Measurements from ENCODE around the gene CIB4.
"Not testable (repeated sequence)": the region's sequence is repeated elsewhere in the genome, so short reads cannot be mapped to it uniquely, and the experiment has no call there.

The CIB4 gene

DNA sequence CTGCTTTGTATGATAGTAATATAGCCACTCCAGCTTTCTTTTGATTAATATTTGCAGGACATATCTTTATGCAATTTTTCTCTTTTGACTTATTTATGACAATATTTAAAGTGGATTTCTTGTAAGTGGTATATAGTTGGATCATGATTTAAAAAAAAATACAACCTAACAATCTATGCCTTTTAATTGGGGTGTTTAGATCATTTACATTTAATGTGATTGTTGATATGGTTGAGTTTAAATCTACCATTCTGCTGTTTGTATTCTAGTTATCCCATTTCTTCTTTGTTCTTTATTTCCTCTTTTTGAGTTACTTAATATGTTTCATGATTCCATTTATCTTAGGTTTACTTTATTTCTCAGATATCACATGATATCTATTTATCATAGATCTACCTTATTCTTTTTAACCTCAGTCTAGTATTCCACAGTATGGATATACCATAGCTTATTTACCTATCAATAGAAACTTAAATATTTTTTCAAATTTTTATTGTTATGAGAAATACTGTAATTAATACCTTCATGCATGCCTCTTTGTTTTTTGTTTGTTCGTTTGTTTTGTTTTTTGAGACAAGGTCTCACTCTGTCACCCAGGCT, 19.3 kb upstream of the CIB4 start:
- no peak for DNase-seq (ENCODE audit: extremely low read depth, low read depth)
- TF ChIP-seq CTCF (IDR thresholded peaks at IDR 0.05; ENCODE audit: low read depth, low read length): no peak

DNA sequence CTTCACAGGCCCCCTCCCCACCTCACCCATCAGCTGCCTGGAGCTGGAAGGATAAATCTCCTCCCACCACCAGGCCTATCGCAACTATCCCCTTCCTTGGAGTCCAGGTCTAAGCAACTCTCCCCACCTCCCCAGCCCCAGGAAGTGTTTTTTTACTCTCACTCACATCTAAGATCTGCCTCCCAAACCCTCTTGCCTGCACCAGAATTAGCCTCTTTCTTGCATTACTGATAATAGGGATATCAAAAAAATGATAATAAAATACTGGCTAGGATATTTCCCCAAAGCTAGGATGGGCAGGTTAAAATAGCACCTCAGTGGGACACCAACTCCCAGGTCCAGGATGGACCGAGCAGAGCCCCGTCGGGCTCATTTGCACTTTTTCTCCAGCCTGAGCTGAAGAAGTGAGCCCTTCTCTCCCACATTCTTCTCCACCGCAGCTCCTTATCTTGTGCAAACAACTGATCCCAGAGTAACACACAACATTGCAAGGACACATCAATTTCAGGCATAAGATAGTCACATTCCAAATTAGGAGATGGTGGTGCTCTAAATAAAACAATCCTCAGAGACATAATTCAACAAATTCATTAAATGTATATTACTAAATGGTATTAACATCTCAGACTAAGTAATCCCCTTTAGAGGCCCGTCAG, 17.7 kb upstream of the CIB4 start:
- no peak for DNase-seq (ENCODE audit: extremely low read depth, low read depth)
- TF ChIP-seq CTCF (IDR thresholded peaks at IDR 0.05; ENCODE audit: low read depth, low read length): no peak

DNA sequence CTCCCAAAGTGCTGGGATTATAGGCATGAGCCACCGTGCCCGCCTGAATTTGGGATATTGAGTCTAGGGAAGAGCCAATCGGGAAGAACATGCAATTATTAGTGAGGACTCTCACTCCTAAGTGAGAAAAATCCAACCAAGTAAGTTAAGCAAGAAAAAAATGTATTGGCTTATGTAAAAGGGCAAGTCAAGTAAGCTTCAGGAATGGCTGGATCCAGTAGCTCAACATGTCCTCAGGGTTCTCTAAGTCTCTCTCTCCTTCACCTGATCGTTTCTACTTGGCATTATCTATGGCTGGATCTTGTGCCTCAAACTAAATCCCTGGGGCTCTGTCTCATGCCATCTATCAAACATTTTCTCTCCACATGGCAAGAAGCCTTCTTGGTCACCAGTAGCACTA, 16.1 kb upstream of the CIB4 start:
- no peak for TF ChIP-seq CTCF (IDR thresholded peaks at IDR 0.05; ENCODE audit: low read depth, low read length)
- DNase-seq (ENCODE audit: extremely low read depth, low read depth): no peak

GRCh38 chr2:26655611-26656195, 14.5 kb upstream of the CIB4 start:
- TF ChIP-seq CTCF (IDR thresholded peaks at IDR 0.05; ENCODE audit: low read depth, low read length): no peak
- DNase-seq (ENCODE audit: extremely low read depth, low read depth): no peak

- DNase-seq (ENCODE audit: extremely low read depth, low read depth): not testable (repeated sequence)
Measured at GRCh38 chr2:26655120-26655519, 14.0 kb upstream of the CIB4 start.

GRCh38 chr2:26654061-26654340, 12.8 kb upstream of the CIB4 start:
- no peak for DNase-seq (ENCODE audit: extremely low read depth, low read depth)
- no peak for TF ChIP-seq CTCF (IDR thresholded peaks at IDR 0.05; ENCODE audit: low read depth, low read length)

- TF ChIP-seq CTCF (IDR thresholded peaks at IDR 0.05; ENCODE audit: low read depth, low read length): no peak
- no peak for DNase-seq (ENCODE audit: extremely low read depth, low read depth)
Measured at GRCh38 chr2:26653207-26654060, 12.3 kb upstream of the CIB4 start.
